Esophagus squamous epithelium (tissue), 4 donors: ENCODE results near the gene TIMM23.

ENCODE experiments used
- CTCF ChIP-seq, 6 experiments: fragments of 450-650 bp in 4 of 6; fragments of 200-600 bp in 2 of 6; sonication (generic) in 2 of 6; IDR thresholded peaks; one replicate each; pipeline ENCODE4 v1.5.1; 2016 to 2019; ENCODE audit warnings: antibody characterized with exemption in 6 of 6, mild to moderate bottlenecking in 4 of 6, moderate library complexity in 4 of 6
- POLR2A ChIP-seq, 4 donors: fragments of 450-650 bp; IDR thresholded peaks; one replicate each; pipeline ENCODE4 v1.6.1; 2017; ENCODE audit warnings: antibody characterized with exemption in 4 of 4, mild to moderate bottlenecking in 4 of 4, moderate library complexity in 3 of 4

GRCh38 chr10:46029461-46030030, 57.3 kb downstream of the TIMM23 start:
- TF ChIP-seq CTCF (IDR thresholded peaks at IDR 0.05) (no peak), POLR2A (IDR thresholded peaks at IDR 0.05) (no peak)
